Tibial nerve (tissue), 4 donors: ENCODE data around the gene INPP4A. TPM values are rescaled to one million over a fixed set of nuclear protein-coding genes. Genes with fewer than 3 reads are reported as not detected.

Experiments
- DNase-seq, 2 donors: peaks; one replicate each; pipeline ENCODE4 v3.0.0-alpha.2; 2019; ENCODE audit warnings: low spot score in 2 of 2
- H3K27ac ChIP-seq, 4 donors: fragments of 200-600 bp; sonication (generic) in 3 of 4; one replicate each; pipeline ENCODE4 v1.5.1; 2017 to 2019; ENCODE audit warnings: mild to moderate bottlenecking in 1 of 4
- H3K27me3 ChIP-seq, 2 donors: fragments of 200-600 bp; sonication (generic) in 1 of 2; one replicate each; pipeline versions ENCODE4 v1.5.1 to v1.6.0; 2017 to 2019
- H3K36me3 ChIP-seq, 3 donors: fragments of 200-600 bp; sonication (generic); one replicate each; pipeline ENCODE4 v1.5.1; 2018 to 2019
- H3K4me1 ChIP-seq, 4 donors: fragments of 200-600 bp; sonication (generic) in 3 of 4; one replicate each; pipeline ENCODE4 v1.5.1; 2017 to 2019
- H3K4me3 ChIP-seq, 4 donors: fragments of 200-600 bp; sonication (generic) in 3 of 4; one replicate each; pipeline ENCODE4 v1.5.1; 2017 to 2019; ENCODE audit warnings: mild to moderate bottlenecking in 1 of 4, moderate library complexity in 1 of 4
- H3K9me3 ChIP-seq, 4 donors: fragments of 200-600 bp; sonication (generic) in 3 of 4; one replicate each; pipeline ENCODE4 v1.5.1; 2017 to 2019
- EP300 ChIP-seq, 2 donors: sonication (generic); formaldehyde crosslinking; IDR thresholded peaks; one replicate each; pipeline ENCODE4 v1.6.1; 2017; ENCODE audit warnings: antibody characterized with exemption in 2 of 2, mild to moderate bottlenecking in 1 of 2
- POLR2A ChIP-seq, 2 donors: fragments of 450-650 bp; IDR thresholded peaks; one replicate each; pipeline ENCODE4 v1.6.1; 2017; ENCODE audit warnings: antibody characterized with exemption in 2 of 2, mild to moderate bottlenecking in 2 of 2, moderate library complexity in 2 of 2
- WGBS, 2 donors: methylation state at CpG; one replicate each; pipeline ENCODE4 v1.1.5; 2018; 5-methylcytosine and 5-hydroxymethylcytosine counted together
- total RNA-seq, 4 donors: library from RNA; depleted of rRNA; stranded (reverse); fragments of >200 nt; gene quantifications; one replicate each; pipeline ENCODE4 v1.1.0, GENCODE V29; 2016
- TF ChIP-seq, protein P1 (sequence below), 5 experiments: fragments of 200-600 bp in 3 of 5; fragments of 450-650 bp in 2 of 5; sonication (generic) in 3 of 5; IDR thresholded peaks; one replicate each; pipeline ENCODE4 v1.5.1; 2016 to 2019; ENCODE audit warnings: antibody characterized with exemption in 5 of 5, mild to moderate bottlenecking in 3 of 5, moderate library complexity in 2 of 5

INPP4A gene
- total RNA-seq, 4 donors from 2014 or later, result 23.7 to 45.0 (median 30.9) TPM

DNA sequence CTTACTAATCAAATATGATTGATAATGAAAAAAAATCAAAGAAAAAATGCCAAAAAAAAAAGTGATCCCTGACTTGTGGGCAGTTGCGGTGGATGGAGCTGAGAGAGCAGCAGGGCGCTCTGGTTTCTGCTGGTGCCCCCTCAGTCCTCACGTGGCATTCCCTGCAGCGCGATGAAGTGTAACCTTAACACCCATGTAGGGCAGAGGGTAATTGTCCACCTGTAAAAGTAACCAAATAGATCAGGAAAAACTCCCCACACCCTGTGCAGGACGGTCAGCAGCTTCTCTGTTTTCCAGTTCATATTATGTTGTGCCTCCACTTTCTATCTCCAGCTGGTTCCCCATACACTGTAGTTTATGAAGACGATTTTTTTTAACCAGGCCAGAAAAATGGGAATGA lies 138.6 kb downstream of the INPP4A start:
- no peak overlapping the region for H3K4me3 ChIP-seq
- DNase-seq, result no peak
- TF ChIP-seq, protein P1, sequence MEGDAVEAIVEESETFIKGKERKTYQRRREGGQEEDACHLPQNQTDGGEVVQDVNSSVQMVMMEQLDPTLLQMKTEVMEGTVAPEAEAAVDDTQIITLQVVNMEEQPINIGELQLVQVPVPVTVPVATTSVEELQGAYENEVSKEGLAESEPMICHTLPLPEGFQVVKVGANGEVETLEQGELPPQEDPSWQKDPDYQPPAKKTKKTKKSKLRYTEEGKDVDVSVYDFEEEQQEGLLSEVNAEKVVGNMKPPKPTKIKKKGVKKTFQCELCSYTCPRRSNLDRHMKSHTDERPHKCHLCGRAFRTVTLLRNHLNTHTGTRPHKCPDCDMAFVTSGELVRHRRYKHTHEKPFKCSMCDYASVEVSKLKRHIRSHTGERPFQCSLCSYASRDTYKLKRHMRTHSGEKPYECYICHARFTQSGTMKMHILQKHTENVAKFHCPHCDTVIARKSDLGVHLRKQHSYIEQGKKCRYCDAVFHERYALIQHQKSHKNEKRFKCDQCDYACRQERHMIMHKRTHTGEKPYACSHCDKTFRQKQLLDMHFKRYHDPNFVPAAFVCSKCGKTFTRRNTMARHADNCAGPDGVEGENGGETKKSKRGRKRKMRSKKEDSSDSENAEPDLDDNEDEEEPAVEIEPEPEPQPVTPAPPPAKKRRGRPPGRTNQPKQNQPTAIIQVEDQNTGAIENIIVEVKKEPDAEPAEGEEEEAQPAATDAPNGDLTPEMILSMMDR (IDR thresholded peaks at IDR 0.05), result no peak
- TF ChIP-seq POLR2A (IDR thresholded peaks at IDR 0.05), result no peak
- no peak for TF ChIP-seq EP300 (IDR thresholded peaks at IDR 0.05)
- no peak overlapping the region for H3K27ac ChIP-seq
- H3K4me1 ChIP-seq, result no peaks in the 10 kb centered on the region
- no peaks in the 10 kb centered on the region for H3K9me3 ChIP-seq
- H3K36me3 ChIP-seq, result peaks cover 0 to 78% (median 9%) of the 10 kb centered on the region in 3 donors
- WGBS, 2 donors, result 92 to 97% methylated on average over 7 of the region's 7 CpGs
- H3K27me3 ChIP-seq, result no peaks in the 10 kb centered on the region

DNA sequence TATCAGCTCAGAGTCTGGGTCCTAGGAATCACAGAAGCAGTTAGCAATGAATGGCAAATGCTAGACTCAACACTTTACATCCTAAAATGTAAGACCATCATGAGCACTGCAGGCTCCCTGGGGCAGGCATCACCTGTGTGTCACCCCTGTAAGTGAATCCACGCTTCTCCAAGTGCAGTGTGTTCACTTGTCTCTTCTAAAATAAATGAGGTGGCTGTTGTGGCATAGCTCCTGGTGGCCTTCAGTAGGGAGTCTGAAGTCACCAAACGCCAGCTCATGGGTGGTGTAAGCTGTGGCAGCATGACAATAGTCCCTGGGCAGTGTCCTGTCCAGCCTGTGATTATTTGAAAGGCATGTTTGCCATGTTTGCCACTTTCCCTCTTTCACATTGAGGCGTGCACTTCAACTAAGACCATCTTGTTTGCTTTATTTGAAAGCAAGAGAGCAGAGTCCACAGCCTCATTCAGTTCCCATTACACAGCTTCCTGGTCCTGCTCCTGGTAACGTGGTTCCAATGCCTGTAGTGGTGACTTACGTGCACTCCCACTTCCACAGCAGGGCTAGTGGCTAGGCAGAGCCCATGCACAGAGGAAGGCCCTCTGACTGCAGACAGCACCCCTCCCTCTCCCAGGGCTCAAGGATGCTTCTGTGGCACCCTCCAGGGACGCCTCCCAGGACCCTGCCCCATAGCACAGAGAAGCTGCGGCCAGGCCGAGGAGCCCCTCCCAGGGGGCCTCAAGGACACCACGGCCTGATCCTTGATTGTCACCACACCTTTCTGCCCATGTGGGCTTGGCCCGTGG lies 139.4 kb downstream of the INPP4A start:
- WGBS, 2 donors, result 90 to 93% methylated on average over 7 to 10 of the region's 10 CpGs
- Histone ChIP-seq H3K27me3 (no peaks in the 10 kb centered on the region), H3K36me3 (peaks cover 0 to 75% (median 9%) of the 10 kb centered on the region in 3 donors), H3K9me3 (no peaks in the 10 kb centered on the region), H3K27ac (no peak overlapping the region), H3K4me1 (no peaks in the 10 kb centered on the region), H3K4me3 (no peak overlapping the region)
- DNase-seq, result no peak
- TF ChIP-seq EP300 (IDR thresholded peaks at IDR 0.05) (no peak), POLR2A (IDR thresholded peaks at IDR 0.05) (no peak)
- TF ChIP-seq, protein P1 (IDR thresholded peaks at IDR 0.05), result no peak

DNA sequence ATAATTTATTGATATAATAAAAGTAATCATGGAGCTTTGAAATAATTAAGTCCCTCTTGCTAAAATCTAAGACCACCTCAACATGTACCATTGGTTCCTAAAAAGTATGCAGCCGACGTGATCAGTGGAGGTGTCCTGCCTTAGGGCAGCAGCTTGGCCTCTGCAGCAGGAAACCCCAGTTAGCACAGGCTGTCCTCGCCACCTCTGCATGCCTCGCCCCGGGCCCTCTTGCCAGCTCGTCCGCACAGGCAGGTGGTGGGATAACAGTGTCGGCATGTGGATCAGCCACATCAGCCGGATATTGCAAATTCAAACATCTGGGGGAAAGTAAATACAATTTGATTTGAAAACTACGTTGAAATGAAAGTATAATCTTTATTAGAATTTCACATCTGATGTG lies 140.7 kb downstream of the INPP4A start:
- no peak overlapping the region for H3K4me3 ChIP-seq
- no peak for TF ChIP-seq EP300 (IDR thresholded peaks at IDR 0.05)
- DNase-seq, result no peak
- H3K9me3 ChIP-seq, result no peaks in the 10 kb centered on the region
- 95% methylated on average over 10 of the region's 10 CpGs for WGBS, 2 donors
- H3K36me3 ChIP-seq, result peaks cover 0 to 66% (median 9%) of the 10 kb centered on the region in 3 donors
- H3K4me1 ChIP-seq, result no peaks in the 10 kb centered on the region
- no peaks in the 10 kb centered on the region for H3K27me3 ChIP-seq
- H3K27ac ChIP-seq, result no peak overlapping the region

DNA sequence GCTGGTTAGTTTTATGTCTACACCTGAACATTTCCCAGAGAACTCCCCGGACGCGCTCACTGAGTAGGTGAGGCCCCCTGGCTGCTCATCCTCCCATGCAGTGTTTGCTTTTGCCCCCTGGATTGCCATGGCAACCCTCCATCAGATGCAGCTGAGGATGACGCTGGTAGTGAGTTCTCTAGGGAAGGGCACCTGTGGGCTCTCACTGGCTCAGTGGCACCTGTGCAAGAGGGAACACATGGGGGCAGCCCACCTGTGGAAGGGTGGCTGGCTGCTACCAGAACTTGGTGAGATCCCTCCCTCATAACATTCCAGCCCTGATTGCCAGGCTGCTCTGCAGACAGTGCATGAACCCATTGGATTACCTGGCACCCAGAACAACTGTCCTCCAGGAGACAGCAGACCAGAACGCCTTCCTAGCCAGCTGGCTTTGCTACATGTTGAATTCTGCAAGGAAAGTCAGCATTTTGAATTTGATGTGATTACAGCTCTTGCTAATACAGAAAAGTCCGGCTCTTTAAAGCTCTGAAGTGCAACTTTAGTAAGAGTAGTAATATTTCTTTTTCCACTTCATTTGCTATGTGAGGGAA lies 142.0 kb downstream of the INPP4A start:
- Histone ChIP-seq H3K27me3 (no peaks in the 10 kb centered on the region), H3K36me3 (peaks cover 0 to 67% (median 9%) of the 10 kb centered on the region in 3 donors), H3K9me3 (no peaks in the 10 kb centered on the region), H3K27ac (no peak overlapping the region), H3K4me1 (no peaks in the 10 kb centered on the region), H3K4me3 (no peak overlapping the region)
- DNase-seq, result no peak
- 84 to 89% methylated on average over 6 of the region's 6 CpGs for WGBS, 2 donors
- TF ChIP-seq POLR2A (IDR thresholded peaks at IDR 0.05), result no peak
- TF ChIP-seq EP300 (IDR thresholded peaks at IDR 0.05), result no peak
- TF ChIP-seq, protein P1 (IDR thresholded peaks at IDR 0.05), result no peak

DNA sequence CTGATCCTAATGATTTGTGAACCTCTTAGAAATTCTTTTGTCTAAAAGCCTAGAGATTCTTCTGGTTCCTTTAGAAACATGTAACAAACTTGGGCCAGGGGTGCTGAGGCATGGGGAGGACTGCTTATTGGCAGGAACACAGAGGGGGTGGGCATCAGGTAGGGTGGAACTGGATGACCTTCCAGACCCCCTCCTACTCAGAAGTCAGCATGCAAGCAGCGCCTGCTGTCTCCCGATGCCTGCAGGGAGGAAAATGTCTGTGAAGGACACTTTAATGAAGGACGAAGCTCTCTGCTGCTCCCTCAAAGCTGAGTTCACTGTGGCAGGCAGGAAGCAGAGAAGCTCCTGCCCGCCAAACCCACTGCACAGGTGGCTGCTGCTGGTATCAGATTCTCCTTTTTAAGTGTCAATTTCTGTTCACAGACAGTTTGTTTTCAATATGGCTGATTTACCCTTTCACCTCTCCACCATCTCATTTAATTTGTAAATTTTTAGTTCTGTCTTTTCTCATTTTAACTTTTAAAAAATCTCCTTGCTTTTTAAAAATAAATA lies 144.3 kb downstream of the INPP4A start:
- 74 to 84% methylated on average over 4 of the region's 4 CpGs for WGBS, 2 donors
- TF ChIP-seq EP300 (IDR thresholded peaks at IDR 0.05) (no peak), POLR2A (IDR thresholded peaks at IDR 0.05) (no peak)
- TF ChIP-seq, protein P1 (IDR thresholded peaks at IDR 0.05), result no peak
- no peaks in the 10 kb centered on the region for H3K27me3 ChIP-seq
- no peaks in the 10 kb centered on the region for H3K4me1 ChIP-seq
- H3K9me3 ChIP-seq, result peaks cover 0 to 1% (median 0%) of the 10 kb centered on the region in 4 donors
- no peak overlapping the region for H3K4me3 ChIP-seq
- peaks cover 0 to 66% (median 2%) of the 10 kb centered on the region in 3 donors for H3K36me3 ChIP-seq
- no peak for DNase-seq
- no peak overlapping the region for H3K27ac ChIP-seq
